Upper lobe of left lung (tissue), 4 donors: ENCODE results near the gene CACNA2D1.

ENCODE experiments used
- EP300 ChIP-seq, 4 donors: sonication (generic); formaldehyde crosslinking; IDR thresholded peaks; one replicate each; pipeline ENCODE4 v1.5.1; 2017; ENCODE audit warnings: antibody characterized with exemption in 4 of 4, control low read depth in 2 of 4
- POLR2A ChIP-seq, 4 donors: fragments of 450-650 bp; IDR thresholded peaks; one replicate each; pipeline ENCODE4 v1.5.1; 2016 to 2017; ENCODE audit warnings: antibody characterized with exemption in 4 of 4, mild to moderate bottlenecking in 2 of 4
- POLR2AphosphoS5 ChIP-seq, 2 donors: sonication (generic); formaldehyde crosslinking; IDR thresholded peaks; one replicate each; pipeline ENCODE4 v1.5.1; 2017; ENCODE audit warnings: antibody characterized with exemption in 2 of 2
- TF ChIP-seq, protein P1 (sequence below), 6 experiments: fragments of 450-650 bp in 4 of 6; fragments of 200-600 bp in 2 of 6; sonication (generic) in 2 of 6; IDR thresholded peaks; one replicate each; pipeline ENCODE4 v1.5.1; 2016 to 2019; ENCODE audit warnings: antibody characterized with exemption in 6 of 6

DNA sequence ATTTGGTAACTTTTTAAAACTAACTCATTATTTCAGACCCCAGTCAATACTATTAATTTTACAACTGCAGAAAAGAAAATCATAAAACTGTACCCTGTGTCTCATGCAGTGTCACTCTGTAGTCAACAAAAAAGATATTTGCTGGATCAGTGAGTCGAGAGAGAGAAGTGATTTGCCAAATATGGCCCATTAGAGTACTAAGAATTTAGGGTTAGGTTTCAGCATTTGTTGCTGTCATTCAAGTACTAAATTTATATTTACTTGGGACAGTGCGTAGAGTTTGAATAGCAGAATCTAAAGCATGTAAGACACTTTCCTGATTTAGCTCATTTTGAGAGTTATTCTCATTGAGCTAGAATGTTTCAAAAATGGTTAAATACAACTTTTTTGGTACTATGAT is 38.9 kb downstream of the CACNA2D1 start:
- TF ChIP-seq, protein P1, sequence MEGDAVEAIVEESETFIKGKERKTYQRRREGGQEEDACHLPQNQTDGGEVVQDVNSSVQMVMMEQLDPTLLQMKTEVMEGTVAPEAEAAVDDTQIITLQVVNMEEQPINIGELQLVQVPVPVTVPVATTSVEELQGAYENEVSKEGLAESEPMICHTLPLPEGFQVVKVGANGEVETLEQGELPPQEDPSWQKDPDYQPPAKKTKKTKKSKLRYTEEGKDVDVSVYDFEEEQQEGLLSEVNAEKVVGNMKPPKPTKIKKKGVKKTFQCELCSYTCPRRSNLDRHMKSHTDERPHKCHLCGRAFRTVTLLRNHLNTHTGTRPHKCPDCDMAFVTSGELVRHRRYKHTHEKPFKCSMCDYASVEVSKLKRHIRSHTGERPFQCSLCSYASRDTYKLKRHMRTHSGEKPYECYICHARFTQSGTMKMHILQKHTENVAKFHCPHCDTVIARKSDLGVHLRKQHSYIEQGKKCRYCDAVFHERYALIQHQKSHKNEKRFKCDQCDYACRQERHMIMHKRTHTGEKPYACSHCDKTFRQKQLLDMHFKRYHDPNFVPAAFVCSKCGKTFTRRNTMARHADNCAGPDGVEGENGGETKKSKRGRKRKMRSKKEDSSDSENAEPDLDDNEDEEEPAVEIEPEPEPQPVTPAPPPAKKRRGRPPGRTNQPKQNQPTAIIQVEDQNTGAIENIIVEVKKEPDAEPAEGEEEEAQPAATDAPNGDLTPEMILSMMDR (IDR thresholded peaks at IDR 0.05) = no peak
- TF ChIP-seq POLR2AphosphoS5 (IDR thresholded peaks at IDR 0.05) = no peak
- TF ChIP-seq POLR2A (IDR thresholded peaks at IDR 0.05) = no peak
- no peak for TF ChIP-seq EP300 (IDR thresholded peaks at IDR 0.05)
